ENCODE measurements around the gene TSPAN16. TPM values are rescaled to one million over a fixed set of nuclear protein-coding genes. Genes with fewer than 3 reads are reported as not detected.
"Not testable (repeated sequence)": the region's sequence is repeated elsewhere in the genome, so short reads cannot be mapped to it uniquely, and the experiment has no call there.

The TSPAN16 gene
- total RNA-seq, 1 donor from 2014 or later: not detected

DNA sequence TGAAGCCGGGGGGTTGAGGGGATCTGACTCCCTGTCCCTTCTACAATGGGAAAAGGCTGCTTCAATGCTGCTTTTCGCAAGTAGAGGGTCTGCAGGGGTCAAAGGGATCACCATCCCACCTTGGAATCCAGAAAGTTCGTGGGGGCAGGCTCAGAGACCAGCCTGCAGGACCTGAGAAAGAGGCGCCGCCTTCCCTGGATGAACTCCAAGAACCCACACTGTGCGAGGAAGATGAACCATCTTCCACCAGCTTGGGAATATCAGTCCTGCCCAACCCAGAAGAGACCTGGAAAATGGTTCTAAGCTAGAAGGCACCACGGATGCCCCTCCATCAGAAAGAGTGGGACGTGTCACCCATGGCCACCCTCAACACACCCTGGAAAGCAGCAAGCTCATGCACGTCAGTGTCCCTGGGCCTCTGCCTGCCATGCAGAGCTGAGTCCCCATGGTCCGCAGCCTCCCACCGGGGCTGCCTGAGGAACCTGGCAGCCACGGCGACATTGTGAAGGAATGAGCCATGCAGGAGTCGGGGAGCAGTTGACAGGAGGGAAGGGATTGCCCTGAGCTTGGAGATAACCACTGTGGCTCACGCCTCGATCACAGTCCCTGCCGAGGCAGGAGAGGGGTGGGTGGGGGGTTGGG, 28.9 kb downstream of the TSPAN16 start:
- Mint-ChIP-seq H3K4me3 (no peak overlapping the region), H3K27ac (peak overlapping the region; percentile 76), H3K4me1 (peaks cover 45% of the 10 kb centered on the region), H3K9me3 (no peaks in the 10 kb centered on the region), H3K36me3 (ENCODE audit: low read depth) (peaks cover 8% of the 10 kb centered on the region), H3K27me3 (no peaks in the 10 kb centered on the region)
- TF ChIP-seq, protein P1, sequence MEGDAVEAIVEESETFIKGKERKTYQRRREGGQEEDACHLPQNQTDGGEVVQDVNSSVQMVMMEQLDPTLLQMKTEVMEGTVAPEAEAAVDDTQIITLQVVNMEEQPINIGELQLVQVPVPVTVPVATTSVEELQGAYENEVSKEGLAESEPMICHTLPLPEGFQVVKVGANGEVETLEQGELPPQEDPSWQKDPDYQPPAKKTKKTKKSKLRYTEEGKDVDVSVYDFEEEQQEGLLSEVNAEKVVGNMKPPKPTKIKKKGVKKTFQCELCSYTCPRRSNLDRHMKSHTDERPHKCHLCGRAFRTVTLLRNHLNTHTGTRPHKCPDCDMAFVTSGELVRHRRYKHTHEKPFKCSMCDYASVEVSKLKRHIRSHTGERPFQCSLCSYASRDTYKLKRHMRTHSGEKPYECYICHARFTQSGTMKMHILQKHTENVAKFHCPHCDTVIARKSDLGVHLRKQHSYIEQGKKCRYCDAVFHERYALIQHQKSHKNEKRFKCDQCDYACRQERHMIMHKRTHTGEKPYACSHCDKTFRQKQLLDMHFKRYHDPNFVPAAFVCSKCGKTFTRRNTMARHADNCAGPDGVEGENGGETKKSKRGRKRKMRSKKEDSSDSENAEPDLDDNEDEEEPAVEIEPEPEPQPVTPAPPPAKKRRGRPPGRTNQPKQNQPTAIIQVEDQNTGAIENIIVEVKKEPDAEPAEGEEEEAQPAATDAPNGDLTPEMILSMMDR (IDR thresholded peaks at IDR 0.05): no peak
- DNase-seq (no peak), ATAC-seq (ENCODE audit: low read depth) (no peak)
- ChIA-PET CTCF (interaction anchor here (1.4 kb wide), 2 partner anchors 31 to 56 kb away, joined by 3 to 4 read pairs; no protein-coding TSS in a partner anchor), POLR2A (interaction anchor here (0.8 to 2.1 kb wide), 4 partner anchors 15 to 110 kb away, joined by 6 to 15 read pairs (median 6); partner anchors contain the start of genes ODAD3, PRKCSH, RAB3D and SWSAP1)
- intact Hi-C loops (cut with micrococcal nuclease): no loop called here

DNA sequence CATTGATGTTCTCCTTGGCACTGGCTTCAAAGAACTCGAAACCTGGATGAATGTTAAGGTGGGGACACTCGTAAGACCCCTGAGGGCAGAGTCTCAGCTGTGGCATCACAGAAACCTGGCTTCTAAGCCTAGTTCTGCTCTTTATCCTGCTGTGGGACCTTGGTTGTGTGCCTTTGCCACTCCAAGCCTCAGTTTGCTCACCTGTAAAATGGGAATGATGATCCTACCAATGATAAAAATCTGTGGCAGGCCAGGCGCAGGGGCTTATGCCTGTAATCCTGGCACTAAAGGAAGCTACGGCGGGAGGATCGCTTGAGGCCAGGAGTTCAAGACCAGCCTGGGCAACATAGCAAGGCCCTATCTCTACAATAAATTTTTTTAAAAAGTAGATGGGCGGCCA, 29.6 kb downstream of the TSPAN16 start:
- TF ChIP-seq, protein P1 (IDR thresholded peaks at IDR 0.05): no peak
- ChIA-PET CTCF (interaction anchor here (1.4 kb wide), 2 partner anchors 32 to 55 kb away, joined by 3 to 4 read pairs; no protein-coding TSS in a partner anchor), POLR2A (interaction anchor here (0.7 to 1.3 kb wide), 2 partner anchors 14 to 49 kb away, joined by 5 to 6 read pairs; partner anchors contain the start of genes RAB3D and SWSAP1)
- ATAC-seq (ENCODE audit: low read depth): no peak
- Mint-ChIP-seq H3K9me3 (no peaks in the 10 kb centered on the region), H3K27me3 (no peaks in the 10 kb centered on the region), H3K4me1 (peaks cover 42% of the 10 kb centered on the region), H3K27ac (no peak overlapping the region), H3K4me3 (no peak overlapping the region), H3K36me3 (ENCODE audit: low read depth) (peaks cover 13% of the 10 kb centered on the region)
- no peak for DNase-seq
- intact Hi-C loops (cut with micrococcal nuclease): no loop called here

DNA sequence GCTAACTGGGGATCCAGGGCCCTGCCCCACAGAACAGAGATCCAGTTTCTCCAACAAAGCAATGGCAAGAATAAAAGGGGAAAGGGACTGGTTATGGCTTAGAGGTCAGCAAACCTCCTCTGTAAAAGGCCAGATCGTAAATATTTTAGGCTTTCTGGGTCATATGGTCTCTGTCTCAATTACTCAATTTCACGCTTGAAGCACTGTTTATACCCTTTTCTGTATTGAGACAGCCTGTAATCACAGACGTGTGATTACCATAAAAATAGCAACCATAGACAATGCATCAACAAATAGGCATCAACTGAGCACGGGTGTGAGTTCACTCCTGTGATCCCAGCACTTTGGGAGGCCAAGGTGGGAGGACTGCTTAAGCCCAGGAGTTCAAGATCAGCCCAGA, 34.2 kb downstream of the TSPAN16 start:
- POLR2A ChIA-PET: no interaction called here
- H3K27ac Mint-ChIP-seq: no peak overlapping the region
- TF ChIP-seq, protein P1 (IDR thresholded peaks at IDR 0.05): no peak
- no peaks in the 10 kb centered on the region for H3K9me3 Mint-ChIP-seq
- no peaks in the 10 kb centered on the region for H3K4me1 Mint-ChIP-seq
- H3K36me3 Mint-ChIP-seq (ENCODE audit: low read depth): peaks cover 33% of the 10 kb centered on the region
- no peaks in the 10 kb centered on the region for H3K27me3 Mint-ChIP-seq
- no peak overlapping the region for H3K4me3 Mint-ChIP-seq
- intact Hi-C loops (cut with micrococcal nuclease): no loop called here
- CTCF ChIA-PET: no interaction called here
- no peak for ATAC-seq (ENCODE audit: low read depth)
- no peak for DNase-seq

DNA sequence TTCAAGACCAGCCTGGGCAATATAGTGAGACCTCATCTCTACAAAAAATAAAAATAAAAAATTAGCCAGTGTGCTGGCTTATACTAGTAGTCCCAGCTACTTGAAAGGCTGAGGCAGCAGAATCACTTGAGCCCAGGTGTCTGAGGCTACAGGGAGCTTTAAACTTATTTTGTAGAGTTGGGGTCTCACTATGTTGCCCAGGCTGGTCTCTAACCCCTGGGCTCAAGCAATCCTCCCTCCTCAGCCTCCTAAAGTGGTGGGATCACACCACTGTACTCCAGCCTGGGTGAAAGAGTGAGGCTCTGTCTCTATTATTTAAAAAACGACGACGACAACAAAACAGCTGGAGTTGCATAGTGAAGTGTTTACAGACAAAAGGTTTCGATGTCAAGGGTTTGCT, 35.5 kb downstream of the TSPAN16 start:
- H3K36me3 Mint-ChIP-seq (ENCODE audit: low read depth): peaks cover 46% of the 10 kb centered on the region
- no peaks in the 10 kb centered on the region for H3K4me1 Mint-ChIP-seq
- H3K4me3 Mint-ChIP-seq: no peak overlapping the region
- CTCF ChIA-PET: interaction anchor here (1.4 kb wide), 1 partner anchor 51 kb away, joined by 3 read pairs; no protein-coding TSS in a partner anchor
- no peak for ATAC-seq (ENCODE audit: low read depth)
- POLR2A ChIA-PET: interaction anchor here (0.6 to 0.7 kb wide), 2 partner anchors 15 to 90 kb away, joined by 3 read pairs; partner anchors contain the start of genes CCDC159 and TMEM205
- H3K9me3 Mint-ChIP-seq: no peaks in the 10 kb centered on the region
- H3K27me3 Mint-ChIP-seq: no peaks in the 10 kb centered on the region
- no peak overlapping the region for H3K27ac Mint-ChIP-seq
- intact Hi-C loops (cut with micrococcal nuclease): no loop called here
- DNase-seq: no peak
- TF ChIP-seq, protein P1 (IDR thresholded peaks at IDR 0.05): no peak

DNA sequence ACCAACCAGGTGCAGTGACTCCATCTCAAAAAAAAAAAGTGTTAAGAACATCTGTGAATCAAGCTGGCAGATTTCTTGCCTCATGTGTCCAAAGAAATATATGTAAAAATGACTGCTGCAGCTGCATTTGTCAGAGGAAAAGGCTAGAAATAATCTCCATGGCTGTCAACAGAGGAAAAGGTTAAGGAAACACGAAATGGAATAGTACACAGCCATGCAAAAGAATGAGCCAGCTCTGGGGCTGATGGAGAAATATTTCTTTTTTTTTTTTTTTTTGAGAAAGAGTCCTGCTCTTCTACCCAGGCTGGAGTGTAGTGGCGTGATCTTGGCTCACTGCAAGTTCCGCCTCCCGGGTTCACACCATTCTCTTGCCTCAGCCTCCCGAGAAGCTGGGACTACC, 36.9 kb downstream of the TSPAN16 start:
- H3K27me3 Mint-ChIP-seq: no peaks in the 10 kb centered on the region
- TF ChIP-seq, protein P1 (IDR thresholded peaks at IDR 0.05): no peak
- no peak overlapping the region for H3K27ac Mint-ChIP-seq
- peaks cover 45% of the 10 kb centered on the region for H3K36me3 Mint-ChIP-seq (ENCODE audit: low read depth)
- peaks cover 8% of the 10 kb centered on the region for H3K4me1 Mint-ChIP-seq
- no peaks in the 10 kb centered on the region for H3K9me3 Mint-ChIP-seq
- no peak for DNase-seq
- CTCF ChIA-PET: no interaction called here
- H3K4me3 Mint-ChIP-seq: no peak overlapping the region
- no peak for ATAC-seq (ENCODE audit: low read depth)
- POLR2A ChIA-PET: interaction anchor here (0.6 kb wide), 1 partner anchor 105 kb away, joined by 4 read pairs; no protein-coding TSS in a partner anchor
- intact Hi-C loops (cut with micrococcal nuclease): no loop called here

DNA sequence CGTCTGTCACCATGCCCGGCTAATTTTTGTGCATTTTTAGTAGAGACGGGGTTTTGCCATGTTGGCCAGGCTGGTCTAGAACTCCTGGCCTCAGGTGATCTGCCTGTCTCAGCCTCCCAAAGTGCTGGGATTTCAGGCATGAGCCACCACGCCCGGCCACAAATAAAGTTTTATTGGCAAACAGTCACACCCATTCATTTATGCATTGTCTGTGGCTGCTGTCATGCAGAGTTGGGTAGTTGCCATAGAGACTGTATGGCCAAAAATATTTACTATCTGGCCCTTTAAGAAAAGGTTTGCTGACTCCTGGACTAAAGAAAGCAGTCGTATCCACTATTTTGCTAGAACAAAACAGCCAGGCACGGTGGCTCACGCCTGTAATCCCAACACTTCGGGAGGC, 37.9 kb downstream of the TSPAN16 start:
- H3K27ac Mint-ChIP-seq; H3K27me3 Mint-ChIP-seq; DNase-seq; intact Hi-C loops (cut with micrococcal nuclease); H3K4me3 Mint-ChIP-seq; H3K9me3 Mint-ChIP-seq; CTCF ChIA-PET; ATAC-seq (ENCODE audit: low read depth): not testable (repeated sequence)
- Mint-ChIP-seq H3K36me3 (ENCODE audit: low read depth) (peaks cover 46% of the 10 kb centered on the region), H3K4me1 (peaks cover 14% of the 10 kb centered on the region)
- POLR2A ChIA-PET: interaction anchor here (0.6 kb wide), 1 partner anchor 14 kb away, joined by 4 read pairs; no protein-coding TSS in a partner anchor
